GM21723 (cell line): ENCODE results near the gene BECN2.
A peak's percentile ranks its signal among the peaks of the same experiment; 100 is the strongest.
"Not testable (repeated sequence)": the region's sequence is repeated elsewhere in the genome, so short reads cannot be mapped to it uniquely, and the experiment has no call there.

Source experiments
- ATAC-seq: cut with Tn5 transposase; IDR thresholded peaks from one replicate; pipeline ENCODE4 v1.9.1; 2021; ENCODE audit warnings: mild to moderate bottlenecking, moderate library complexity; ENCODE audit not compliant: unreplicated experiment

BECN2 gene

GRCh38 chr1:241976229-241976628 lies 18.7 kb downstream of the BECN2 start:
- no peak for ATAC-seq

GRCh38 chr1:241979071-241979470 lies 21.5 kb downstream of the BECN2 start:
- ATAC-seq = no peak

GRCh38 chr1:241979926-241980325 lies 22.4 kb downstream of the BECN2 start:
- ATAC-seq = no peak

GRCh38 chr1:241985787-241986186 lies 28.2 kb downstream of the BECN2 start:
- peak; percentile 41 for ATAC-seq

GRCh38 chr1:241988389-241988930 lies 30.9 kb downstream of the BECN2 start:
- ATAC-seq = not testable (repeated sequence)

- ATAC-seq = no peak
Observed at GRCh38 chr1:241990040-241990439, 32.5 kb downstream of the BECN2 start.

- ATAC-seq = no peak
Observed at GRCh38 chr1:241992734-241993133, 35.2 kb downstream of the BECN2 start.

GRCh38 chr1:241994171-241994570 lies 36.6 kb downstream of the BECN2 start:
- ATAC-seq = no peak

GRCh38 chr1:241997401-241997998 lies 39.9 kb downstream of the BECN2 start:
- ATAC-seq = no peak

GRCh38 chr1:241998412-241998921 lies 40.9 kb downstream of the BECN2 start:
- peak; percentile 93 for ATAC-seq

GRCh38 chr1:241999026-241999425 lies 41.5 kb downstream of the BECN2 start, which contains the start of gene MAP1LC3C:
TSS of gene MAP1LC3C (minus strand) at chr1:241999098. CDS start at chr1:241999008, 90 bp downstream.
- no peak for ATAC-seq

- no peak for ATAC-seq
Observed at GRCh38 chr1:242000434-242000833, 42.9 kb downstream of the BECN2 start.

- ATAC-seq = no peak
Observed at GRCh38 chr1:242002072-242002471, 44.5 kb downstream of the BECN2 start.

- ATAC-seq = no peak
Observed at GRCh38 chr1:242002510-242002909, 44.9 kb downstream of the BECN2 start.

- ATAC-seq = no peak
Observed at GRCh38 chr1:242004751-242005495, 47.4 kb downstream of the BECN2 start.

GRCh38 chr1:242005866-242006535 lies 48.4 kb downstream of the BECN2 start:
- no peak for ATAC-seq

- ATAC-seq = no peak
Observed at GRCh38 chr1:242006976-242007375, 49.4 kb downstream of the BECN2 start.
